MCF 10A (cell line): ENCODE data around the gene LCMT1. TPM values are rescaled to one million over a fixed set of nuclear protein-coding genes. Genes with fewer than 3 reads are reported as not detected.

Experiments
- BruUV-seq: library from RNA; stranded (reverse); fragments of 400-500 nt; replicated peaks from 2 replicates; lab custom pipeline; 2021; lab: Mats Ljungman, UMichigan
- CTCF ChIA-PET: fragments of 300-600 bp; sonication (Branson Sonifier 250); formaldehyde crosslinking; extraction: SDS; loops from one replicate; lab custom pipeline; 2021; ENCODE audit warnings: antibody characterized with exemption, inconsistent platforms; lab: Yijun Ruan, JAX
- POLR2A ChIA-PET: fragments of 300-600, 350-650 bp; sonication (Branson Sonifier 250); formaldehyde crosslinking; extraction: SDS; loops from one replicate; lab custom pipeline; 2020; ENCODE audit warnings: antibody characterized with exemption, inconsistent platforms; lab: Yijun Ruan, JAX
- DNase-seq: peaks from one replicate; pipeline ENCODE4 v3.0.0-alpha.2; 2018; ENCODE audit not compliant: unreplicated experiment
- H3K27ac Mint-ChIP-seq: one replicate; pipeline ENCODE4 v1.8.0; 2022; ENCODE audit warnings: mild to moderate bottlenecking, low read depth, mixed read lengths; ENCODE audit not compliant: unreplicated experiment
- H3K27me3 Mint-ChIP-seq: one replicate; pipeline ENCODE4 v1.8.0; 2022; ENCODE audit warnings: mixed read lengths; ENCODE audit not compliant: insufficient read depth, unreplicated experiment
- H3K36me3 Mint-ChIP-seq: one replicate; pipeline ENCODE4 v1.8.0; 2022; ENCODE audit warnings: mild to moderate bottlenecking, moderate library complexity, mixed read lengths; ENCODE audit not compliant: insufficient read depth, unreplicated experiment
- H3K4me1 Mint-ChIP-seq: one replicate; pipeline ENCODE4 v1.8.0; 2022; ENCODE audit warnings: mixed read lengths; ENCODE audit not compliant: insufficient read depth, unreplicated experiment
- H3K4me3 Mint-ChIP-seq: one replicate; pipeline ENCODE4 v1.8.0; 2022; ENCODE audit warnings: mild to moderate bottlenecking, moderate library complexity, mixed read lengths; ENCODE audit not compliant: unreplicated experiment
- H3K9me3 Mint-ChIP-seq: one replicate; pipeline ENCODE4 v1.8.0; 2022; ENCODE audit warnings: mixed read lengths; ENCODE audit not compliant: unreplicated experiment
- intact Hi-C: fragments of 100-400 bp; cut with micrococcal nuclease; formaldehyde crosslinking; loops from 2 replicates; pipeline ENCODE4 v1.14.1; 2022
- total RNA-seq: library from RNA; stranded (reverse); gene quantifications from 2 replicates; pipeline ENCODE4 v1.2.3, GENCODE V29; 2022
- TF ChIP-seq, protein P1 (sequence below): fragments of 200-600 bp; IDR thresholded peaks from one replicate; pipeline ENCODE4 v1.8.0; 2022; ENCODE audit warnings: antibody characterized with exemption, mild to moderate bottlenecking; ENCODE audit not compliant: unreplicated experiment

The LCMT1 gene
- total RNA-seq, 1 experiment from 2014 or later, result 36.3 TPM

DNA sequence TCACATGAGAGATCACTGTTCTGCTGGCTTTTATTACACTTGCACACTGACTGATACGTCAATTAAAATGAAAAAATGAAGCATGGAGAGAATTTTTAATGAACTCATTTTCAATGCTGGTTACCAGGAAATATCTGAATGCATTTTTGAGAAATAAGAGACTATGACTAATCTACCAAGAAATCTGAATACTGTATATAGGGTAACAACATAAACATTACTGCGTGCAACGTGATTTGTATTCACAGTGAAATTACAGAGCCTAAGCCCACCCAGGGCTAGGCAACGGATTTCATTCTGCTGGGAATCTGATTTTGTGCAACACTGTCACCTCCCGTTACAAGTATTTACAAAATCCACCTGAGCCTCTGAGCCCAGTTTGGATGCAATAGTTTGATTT, 23.8 kb upstream of the LCMT1 start:
- intact Hi-C loops, result no loop called here
- TF ChIP-seq, protein P1, sequence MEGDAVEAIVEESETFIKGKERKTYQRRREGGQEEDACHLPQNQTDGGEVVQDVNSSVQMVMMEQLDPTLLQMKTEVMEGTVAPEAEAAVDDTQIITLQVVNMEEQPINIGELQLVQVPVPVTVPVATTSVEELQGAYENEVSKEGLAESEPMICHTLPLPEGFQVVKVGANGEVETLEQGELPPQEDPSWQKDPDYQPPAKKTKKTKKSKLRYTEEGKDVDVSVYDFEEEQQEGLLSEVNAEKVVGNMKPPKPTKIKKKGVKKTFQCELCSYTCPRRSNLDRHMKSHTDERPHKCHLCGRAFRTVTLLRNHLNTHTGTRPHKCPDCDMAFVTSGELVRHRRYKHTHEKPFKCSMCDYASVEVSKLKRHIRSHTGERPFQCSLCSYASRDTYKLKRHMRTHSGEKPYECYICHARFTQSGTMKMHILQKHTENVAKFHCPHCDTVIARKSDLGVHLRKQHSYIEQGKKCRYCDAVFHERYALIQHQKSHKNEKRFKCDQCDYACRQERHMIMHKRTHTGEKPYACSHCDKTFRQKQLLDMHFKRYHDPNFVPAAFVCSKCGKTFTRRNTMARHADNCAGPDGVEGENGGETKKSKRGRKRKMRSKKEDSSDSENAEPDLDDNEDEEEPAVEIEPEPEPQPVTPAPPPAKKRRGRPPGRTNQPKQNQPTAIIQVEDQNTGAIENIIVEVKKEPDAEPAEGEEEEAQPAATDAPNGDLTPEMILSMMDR, result no peak
- peaks cover 32% of the 10 kb centered on the region for H3K27me3 Mint-ChIP-seq
- DNase-seq, result no peak
- no peak overlapping the region for H3K27ac Mint-ChIP-seq
- H3K4me1 Mint-ChIP-seq, result no peaks in the 10 kb centered on the region
- CTCF ChIA-PET, result interaction anchor here (0.6 kb wide), 1 partner anchor 547 kb away, joined by 3 read pairs; no protein-coding TSS in a partner anchor
- POLR2A ChIA-PET, result no interaction called here
- H3K4me3 Mint-ChIP-seq, result no peak overlapping the region
- H3K9me3 Mint-ChIP-seq, result no peaks in the 10 kb centered on the region
- no peaks in the 10 kb centered on the region for H3K36me3 Mint-ChIP-seq
- no TSS peak for BruUV-seq

DNA sequence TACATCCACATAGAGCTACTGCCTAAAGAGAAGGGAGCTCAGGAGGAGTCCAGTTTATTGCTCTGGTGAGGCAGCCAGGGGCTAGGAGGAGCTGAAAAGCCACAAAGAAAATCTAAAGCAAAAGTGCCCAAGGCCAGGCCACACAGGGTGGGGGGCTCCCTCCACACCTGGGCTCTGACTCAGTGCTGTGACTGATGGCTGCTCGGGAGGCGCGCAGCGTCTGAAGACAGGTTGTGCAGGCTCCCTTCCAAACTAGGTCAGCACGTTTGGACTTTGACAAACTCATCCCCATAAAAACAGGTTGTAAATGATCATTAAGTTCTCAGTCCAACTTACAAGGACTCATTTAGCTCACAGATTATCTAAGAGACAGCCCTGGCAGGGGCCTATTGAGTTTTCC, 22.2 kb upstream of the LCMT1 start:
- TF ChIP-seq, protein P1, result no peak
- Mint-ChIP-seq H3K4me3 (no peak overlapping the region), H3K27me3 (peaks cover 32% of the 10 kb centered on the region), H3K27ac (no peak overlapping the region), H3K36me3 (no peaks in the 10 kb centered on the region), H3K9me3 (no peaks in the 10 kb centered on the region), H3K4me1 (no peaks in the 10 kb centered on the region)
- POLR2A ChIA-PET, result no interaction called here
- intact Hi-C loops, result no loop called here
- DNase-seq, result no peak
- CTCF ChIA-PET, result interaction anchor here (0.5 to 0.8 kb wide), 2 partner anchors 27 to 66 kb away, joined by 3 read pairs; no protein-coding TSS in a partner anchor
- no TSS peak for BruUV-seq

DNA sequence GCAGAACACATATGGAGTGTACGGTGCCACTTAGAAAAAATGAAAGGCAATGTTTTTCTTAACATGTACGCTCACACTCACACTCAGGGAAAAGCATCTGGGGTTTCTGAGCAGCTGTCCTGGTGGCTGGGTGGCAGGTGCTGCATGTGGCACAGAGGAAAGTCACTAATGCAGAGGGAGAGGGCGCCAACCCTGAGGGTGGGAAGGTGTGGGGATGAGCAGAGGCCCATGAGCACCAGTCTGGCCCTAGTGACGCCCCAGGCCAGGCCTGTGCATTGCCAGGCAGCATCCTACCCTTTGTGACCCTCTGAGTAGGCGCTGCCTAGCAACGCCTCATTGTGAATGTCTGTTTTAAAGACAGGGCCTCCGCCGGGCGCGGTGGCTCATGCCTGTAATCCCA, 19.1 kb upstream of the LCMT1 start:
- TF ChIP-seq, protein P1, result no peak
- H3K27ac Mint-ChIP-seq, result no peak overlapping the region
- H3K9me3 Mint-ChIP-seq, result no peaks in the 10 kb centered on the region
- H3K4me3 Mint-ChIP-seq, result no peak overlapping the region
- no peaks in the 10 kb centered on the region for H3K4me1 Mint-ChIP-seq
- DNase-seq, result no peak
- H3K27me3 Mint-ChIP-seq, result peaks cover 18% of the 10 kb centered on the region
- BruUV-seq, result no TSS peak
- intact Hi-C loops, result no loop called here
- POLR2A ChIA-PET, result no interaction called here
- H3K36me3 Mint-ChIP-seq, result no peaks in the 10 kb centered on the region
- CTCF ChIA-PET, result no interaction called here

DNA sequence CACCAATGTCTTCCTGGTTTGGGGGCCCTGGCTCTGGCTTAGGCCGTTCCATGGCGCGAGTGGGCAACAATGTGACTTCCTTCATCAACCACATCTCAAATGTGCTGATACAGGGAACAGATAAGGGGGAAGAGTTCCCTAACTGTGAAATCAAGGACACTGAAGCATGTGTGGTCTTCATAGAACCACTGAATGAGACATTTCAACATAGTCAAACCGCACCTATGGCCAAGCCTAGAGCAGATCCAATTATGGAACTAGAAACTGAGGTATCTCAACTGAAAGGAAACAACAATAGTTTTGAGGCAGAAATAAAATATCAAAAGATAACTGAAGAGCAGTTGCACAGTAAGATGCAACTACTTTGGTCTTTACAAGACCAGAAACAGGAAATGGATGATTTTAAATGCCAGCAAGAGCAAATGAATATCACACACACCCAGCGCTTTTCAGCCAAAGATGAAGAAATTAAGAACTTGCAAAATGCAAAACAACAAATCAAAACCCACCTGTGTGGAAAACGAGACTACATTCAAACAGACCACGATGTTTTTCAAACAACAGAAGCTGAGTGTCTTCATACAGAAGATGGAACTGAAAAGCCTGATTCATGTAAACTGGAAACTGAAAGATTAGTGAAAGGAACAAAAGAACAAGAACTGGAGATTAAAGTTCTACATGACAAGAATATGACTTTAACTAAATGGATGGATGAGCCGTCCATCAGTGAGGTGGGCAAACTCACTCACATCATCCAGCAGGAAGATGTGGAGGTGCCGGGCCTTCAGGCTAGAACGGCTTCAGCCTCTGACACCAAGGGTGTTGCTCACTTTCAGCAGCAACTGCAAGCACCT, 18.1 kb upstream of the LCMT1 start:
- DNase-seq, result no peak
- H3K9me3 Mint-ChIP-seq, result no peaks in the 10 kb centered on the region
- ChIA-PET CTCF (interaction anchor here (0.5 kb wide), 1 partner anchor 46 kb away, joined by 3 read pairs; no protein-coding TSS in a partner anchor), POLR2A (no interaction called here)
- intact Hi-C loops, result no loop called here
- no peak overlapping the region for H3K27ac Mint-ChIP-seq
- TF ChIP-seq, protein P1, result no peak
- peaks cover 11% of the 10 kb centered on the region for H3K27me3 Mint-ChIP-seq
- no peaks in the 10 kb centered on the region for H3K4me1 Mint-ChIP-seq
- H3K36me3 Mint-ChIP-seq, result no peaks in the 10 kb centered on the region
- no peak overlapping the region for H3K4me3 Mint-ChIP-seq
- no TSS peak for BruUV-seq
